NCI-H345 treated with DMSO at 0.1 percent for 48 hours (cell line): ENCODE measurements around the gene ALDOA.

Experiments
- DNase-seq: peaks from one replicate; lab custom pipeline; 2025; ENCODE audit not compliant: unreplicated experiment; lab: John Stamatoyannopoulos, UW

The ALDOA gene

GRCh38 chr16:30088832-30089624 is 23.5 kb downstream of the ALDOA start:
- no peak for DNase-seq

- no peak for DNase-seq
Measured at GRCh38 chr16:30090610-30091331, 25.2 kb downstream of the ALDOA start.

- DNase-seq: peak; percentile 90
Measured at GRCh38 chr16:30091474-30092372, 26.2 kb downstream of the ALDOA start, which contains the start of gene TBX6. Gene TBX6, minus strand, starts transcription at chr16:30091924. Its CDS starts 731 bp downstream, at chr16:30091193.

- peak; percentile 18 for DNase-seq
Measured at GRCh38 chr16:30092373-30093010, 26.9 kb downstream of the ALDOA start.

GRCh38 chr16:30094541-30095165 is 29.1 kb downstream of the ALDOA start:
- no peak for DNase-seq

- DNase-seq: no peak
Measured at GRCh38 chr16:30095166-30096078, 29.9 kb downstream of the ALDOA start.

- peak; percentile 70 for DNase-seq
Measured at GRCh38 chr16:30096105-30096861, 30.7 kb downstream of the ALDOA start, which contains the start of gene YPEL3. Gene YPEL3, minus strand, starts transcription at chr16:30096213. Its CDS starts 731 bp downstream, at chr16:30095482.

GRCh38 chr16:30096862-30097563 is 31.5 kb downstream of the ALDOA start:
- DNase-seq: no peak

GRCh38 chr16:30104090-30104489 is 38.5 kb downstream of the ALDOA start:
- no peak for DNase-seq

GRCh38 chr16:30104492-30104891 is 38.9 kb downstream of the ALDOA start:
- no peak for DNase-seq

- no peak for DNase-seq
Measured at GRCh38 chr16:30108059-30108850, 42.7 kb downstream of the ALDOA start.

GRCh38 chr16:30110661-30111060 is 45.1 kb downstream of the ALDOA start:
- no peak for DNase-seq

- peak; percentile 11 for DNase-seq
Measured at GRCh38 chr16:30112197-30113030, 46.9 kb downstream of the ALDOA start.

- no peak for DNase-seq
Measured at GRCh38 chr16:30113031-30113710, 47.6 kb downstream of the ALDOA start, which contains the start of gene GDPD3. Gene GDPD3, minus strand, starts transcription at chr16:30113537. Its CDS starts 59 bp downstream, at chr16:30113478.

GRCh38 chr16:30113711-30114333 is 48.3 kb downstream of the ALDOA start:
- no peak for DNase-seq
